ENCODE data around the gene OTUD6A. TPM values are rescaled to one million over a fixed set of nuclear protein-coding genes. Genes with fewer than 3 reads are reported as not detected.

OTUD6A gene
- polyA plus RNA-seq, 1 experiment, result not detected

GRCh38 chrX:70030301-70030767 lies 31.9 kb upstream of the OTUD6A start:
- ChIA-PET POLR2A (no interaction called here), CTCF (interaction anchor here (0.6 to 3.1 kb wide), 18 partner anchors 10 to 1208 kb away, joined by 3 to 56 read pairs (median 4); partner anchors contain the start of gene IGBP1)
- H3K27me3 ChIP-seq (ENCODE audit: control insufficient read depth, insufficient read depth, low read length), result no peaks in the 10 kb centered on the region
- no peak overlapping the region for H3K27ac ChIP-seq (ENCODE audit: low read depth, low read length)
- TF ChIP-seq, protein P1, sequence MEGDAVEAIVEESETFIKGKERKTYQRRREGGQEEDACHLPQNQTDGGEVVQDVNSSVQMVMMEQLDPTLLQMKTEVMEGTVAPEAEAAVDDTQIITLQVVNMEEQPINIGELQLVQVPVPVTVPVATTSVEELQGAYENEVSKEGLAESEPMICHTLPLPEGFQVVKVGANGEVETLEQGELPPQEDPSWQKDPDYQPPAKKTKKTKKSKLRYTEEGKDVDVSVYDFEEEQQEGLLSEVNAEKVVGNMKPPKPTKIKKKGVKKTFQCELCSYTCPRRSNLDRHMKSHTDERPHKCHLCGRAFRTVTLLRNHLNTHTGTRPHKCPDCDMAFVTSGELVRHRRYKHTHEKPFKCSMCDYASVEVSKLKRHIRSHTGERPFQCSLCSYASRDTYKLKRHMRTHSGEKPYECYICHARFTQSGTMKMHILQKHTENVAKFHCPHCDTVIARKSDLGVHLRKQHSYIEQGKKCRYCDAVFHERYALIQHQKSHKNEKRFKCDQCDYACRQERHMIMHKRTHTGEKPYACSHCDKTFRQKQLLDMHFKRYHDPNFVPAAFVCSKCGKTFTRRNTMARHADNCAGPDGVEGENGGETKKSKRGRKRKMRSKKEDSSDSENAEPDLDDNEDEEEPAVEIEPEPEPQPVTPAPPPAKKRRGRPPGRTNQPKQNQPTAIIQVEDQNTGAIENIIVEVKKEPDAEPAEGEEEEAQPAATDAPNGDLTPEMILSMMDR (IDR thresholded peaks at IDR 0.05; ENCODE audit: low read depth, low read length), result peak; percentile 67
- no peaks in the 10 kb centered on the region for H3K9me3 ChIP-seq (ENCODE audit: control insufficient read depth, insufficient read depth, low read length)
- no peak overlapping the region for H3K4me3 ChIP-seq (ENCODE audit: low read depth, low read length)
- no peak for DNase-seq (ENCODE audit: low read depth, low spot score)

- POLR2A ChIA-PET, result no interaction called here
- CTCF ChIA-PET, result interaction anchor here (0.6 to 3.2 kb wide), 11 partner anchors 8 to 1800 kb away, joined by 3 to 56 read pairs (median 3); partner anchors contain the start of gene IGBP1
Observed at GRCh38 chrX:70032792-70033191, 29.5 kb upstream of the OTUD6A start.

GRCh38 chrX:70033348-70034051 lies 28.8 kb upstream of the OTUD6A start:
- Histone ChIP-seq H3K9me3 (ENCODE audit: control insufficient read depth, insufficient read depth, low read length) (no peaks in the 10 kb centered on the region), H3K27me3 (ENCODE audit: control insufficient read depth, insufficient read depth, low read length) (no peaks in the 10 kb centered on the region), H3K4me3 (ENCODE audit: low read depth, low read length) (no peak overlapping the region), H3K27ac (ENCODE audit: low read depth, low read length) (no peak overlapping the region)
- DNase-seq (ENCODE audit: low read depth, low spot score), result no peak
- ChIA-PET CTCF (interaction anchor here (0.6 to 3.2 kb wide), 9 partner anchors 10 to 428 kb away, joined by 3 to 56 read pairs (median 3); partner anchors contain the start of gene IGBP1), POLR2A (no interaction called here)
- TF ChIP-seq, protein P1 (IDR thresholded peaks at IDR 0.05; ENCODE audit: low read depth, low read length), result peak; percentile 56

More at GRCh38 chrX:70032792-70033191, 29.5 kb upstream of the OTUD6A start:
- Histone ChIP-seq H3K27me3 (ENCODE audit: control insufficient read depth, insufficient read depth, low read length) (no peaks in the 10 kb centered on the region), H3K9me3 (ENCODE audit: control insufficient read depth, insufficient read depth, low read length) (no peaks in the 10 kb centered on the region), H3K27ac (ENCODE audit: low read depth, low read length) (no peak overlapping the region), H3K4me3 (ENCODE audit: low read depth, low read length) (no peak overlapping the region)
- no peak for DNase-seq (ENCODE audit: low read depth, low spot score)
- TF ChIP-seq, protein P1 (IDR thresholded peaks at IDR 0.05; ENCODE audit: low read depth, low read length), result no peak

- DNase-seq (ENCODE audit: low read depth, low spot score), result no peak
- Histone ChIP-seq H3K27me3 (ENCODE audit: control insufficient read depth, insufficient read depth, low read length) (no peaks in the 10 kb centered on the region), H3K9me3 (ENCODE audit: control insufficient read depth, insufficient read depth, low read length) (no peaks in the 10 kb centered on the region), H3K27ac (ENCODE audit: low read depth, low read length) (no peak overlapping the region), H3K4me3 (ENCODE audit: low read depth, low read length) (no peak overlapping the region)
- ChIA-PET POLR2A (no interaction called here), CTCF (interaction anchor here (1.6 to 3.2 kb wide), 3 partner anchors 9 to 63 kb away, joined by 4 to 56 read pairs (median 4); no protein-coding TSS in a partner anchor)
- TF ChIP-seq, protein P1 (IDR thresholded peaks at IDR 0.05; ENCODE audit: low read depth, low read length), result no peak
Observed at GRCh38 chrX:70034646-70035045, 27.6 kb upstream of the OTUD6A start.

- H3K4me3 ChIP-seq (ENCODE audit: low read depth, low read length), result no peak overlapping the region
- H3K27me3 ChIP-seq (ENCODE audit: control insufficient read depth, insufficient read depth, low read length), result no peaks in the 10 kb centered on the region
- ChIA-PET POLR2A (no interaction called here), CTCF (interaction anchor here (1.8 to 4.4 kb wide), 2 partner anchors 8 to 58 kb away, joined by 9 to 30 read pairs; no protein-coding TSS in a partner anchor)
- DNase-seq (ENCODE audit: low read depth, low spot score), result no peak
- H3K9me3 ChIP-seq (ENCODE audit: control insufficient read depth, insufficient read depth, low read length), result no peaks in the 10 kb centered on the region
- TF ChIP-seq, protein P1 (IDR thresholded peaks at IDR 0.05; ENCODE audit: low read depth, low read length), result no peak
- no peak overlapping the region for H3K27ac ChIP-seq (ENCODE audit: low read depth, low read length)
Observed at GRCh38 chrX:70038515-70038914, 23.7 kb upstream of the OTUD6A start.

Data from AG04450 (cell line).